Measurements from ENCODE around the gene RICTOR. TPM values are rescaled to one million over a fixed set of nuclear protein-coding genes. Genes with fewer than 3 reads are reported as not detected.

RICTOR gene
- total and polyA plus RNA-seq, 7 experiments from 2014 or later = 16.2 to 96.2 (median 65.0) TPM

GRCh38 chr5:39102684-39103155, 28.5 kb upstream of the RICTOR start:
- H3K9me3 ChIP-seq (ENCODE audit: control insufficient read depth in 2 of 3, low read length in 3 of 3) = no peaks in the 10 kb centered on the region
- Mint-ChIP-seq H3K4me1 (peaks cover 14 to 58% (median 40%) of the 10 kb centered on the region in 7 donors), H3K27me3 (no peaks in the 10 kb centered on the region), H3K36me3 (peaks cover 12 to 39% (median 35%) of the 10 kb centered on the region in 5 donors), H3K27ac (peak overlapping the region; percentile 3 to 91 (median 72)), H3K4me3 (peak overlapping the region in 3 of 10 donors; percentile 7 to 69 (median 16)), H3K9me3 (peaks cover 0 to 3% (median 0%) of the 10 kb centered on the region in 11 donors)
- peaks cover 14 to 20% of the 10 kb centered on the region in 2 donors for H3K4me1 ChIP-seq (ENCODE audit: control insufficient read depth in 2 of 2, insufficient read depth in 2 of 2, low read length in 2 of 2)
- CTCF ChIA-PET = no interaction called here
- DNase-seq (no peak), ATAC-seq (no peak)
- no peaks in the 10 kb centered on the region for H3K27me3 ChIP-seq (ENCODE audit: control insufficient read depth in 2 of 2, insufficient read depth in 2 of 2, low read length in 2 of 2)
- intact Hi-C loops (cut with micrococcal nuclease) = loop anchor here in 1 of 2 donors (2.0 to 10.0 kb wide), 2 partner anchors 14 to 658 kb away; no protein-coding TSS in a partner anchor
- H3K36me3 ChIP-seq (ENCODE audit: control insufficient read depth in 2 of 3, insufficient read depth in 3 of 3, low read length in 3 of 3) = peaks cover 0 to 44% (median 13%) of the 10 kb centered on the region in 3 experiments
- H3K27ac ChIP-seq (ENCODE audit: low read depth, low read length) = no peak overlapping the region
- no peak overlapping the region for H3K4me3 ChIP-seq (ENCODE audit: low read length)
- POLR2A ChIA-PET = no interaction called here

- peaks cover 12 to 34% (median 28%) of the 10 kb centered on the region in 5 donors for H3K36me3 Mint-ChIP-seq
- Histone ChIP-seq H3K4me1 (ENCODE audit: control insufficient read depth in 2 of 2, insufficient read depth in 2 of 2, low read length in 2 of 2) (peaks cover 14 to 20% of the 10 kb centered on the region in 2 donors), H3K36me3 (ENCODE audit: control insufficient read depth in 2 of 3, insufficient read depth in 3 of 3, low read length in 3 of 3) (peaks cover 0 to 31% (median 10%) of the 10 kb centered on the region in 3 experiments), H3K4me3 (ENCODE audit: low read length) (no peak overlapping the region), H3K9me3 (ENCODE audit: control insufficient read depth in 2 of 3, low read length in 3 of 3) (no peaks in the 10 kb centered on the region), H3K27ac (ENCODE audit: low read depth, low read length) (peak overlapping the region; percentile 2), H3K27me3 (ENCODE audit: control insufficient read depth in 2 of 2, insufficient read depth in 2 of 2, low read length in 2 of 2) (no peaks in the 10 kb centered on the region)
- peak overlapping the region in 2 of 10 donors; percentile 39 to 54 for H3K4me3 Mint-ChIP-seq
- intact Hi-C loops (cut with micrococcal nuclease) = loop anchor here in 1 of 2 donors (10.0 kb wide), 1 partner anchor 656 kb away; no protein-coding TSS in a partner anchor
- DNase-seq = peak in 1 of 9 donors; percentile 22
- ChIA-PET POLR2A (interaction anchor here (0.6 kb wide), 1 partner anchor 76 kb away, joined by 3 read pairs; no protein-coding TSS in a partner anchor), CTCF (interaction anchor here (0.6 to 1.2 kb wide), 2 partner anchors 21 to 26 kb away, joined by 3 to 4 read pairs; no protein-coding TSS in a partner anchor)
- H3K27ac Mint-ChIP-seq = peak overlapping the region; percentile 38 to 91 (median 84)
- ATAC-seq = peak; percentile 17
- peaks cover 0 to 3% (median 0%) of the 10 kb centered on the region in 11 donors for H3K9me3 Mint-ChIP-seq
- no peaks in the 10 kb centered on the region for H3K27me3 Mint-ChIP-seq
- H3K4me1 Mint-ChIP-seq = peaks cover 14 to 60% (median 40%) of the 10 kb centered on the region in 7 donors
Measured at GRCh38 chr5:39100851-39101396, 26.7 kb upstream of the RICTOR start.

GRCh38 chr5:39100301-39100850, 26.2 kb upstream of the RICTOR start:
- H3K36me3 Mint-ChIP-seq = peaks cover 12 to 34% (median 27%) of the 10 kb centered on the region in 5 donors
- Histone ChIP-seq H3K27ac (ENCODE audit: low read depth, low read length) (peak overlapping the region; percentile 2), H3K9me3 (ENCODE audit: control insufficient read depth in 2 of 3, low read length in 3 of 3) (no peaks in the 10 kb centered on the region), H3K36me3 (ENCODE audit: control insufficient read depth in 2 of 3, insufficient read depth in 3 of 3, low read length in 3 of 3) (peaks cover 0 to 27% (median 10%) of the 10 kb centered on the region in 3 experiments), H3K27me3 (ENCODE audit: control insufficient read depth in 2 of 2, insufficient read depth in 2 of 2, low read length in 2 of 2) (no peaks in the 10 kb centered on the region), H3K4me3 (ENCODE audit: low read length) (no peak overlapping the region), H3K4me1 (ENCODE audit: control insufficient read depth in 2 of 2, insufficient read depth in 2 of 2, low read length in 2 of 2) (peaks cover 14 to 20% of the 10 kb centered on the region in 2 donors)
- H3K27ac Mint-ChIP-seq = peak overlapping the region in 8 of 9 donors; percentile 5 to 91 (median 77)
- H3K4me3 Mint-ChIP-seq = peak overlapping the region in 2 of 10 donors; percentile 39 to 50
- H3K27me3 Mint-ChIP-seq = no peaks in the 10 kb centered on the region
- DNase-seq (no peak), ATAC-seq (no peak)
- peaks cover 14 to 60% (median 40%) of the 10 kb centered on the region in 7 donors for H3K4me1 Mint-ChIP-seq
- H3K9me3 Mint-ChIP-seq = peaks cover 0 to 3% (median 0%) of the 10 kb centered on the region in 11 donors
- intact Hi-C loops (cut with micrococcal nuclease) = loop anchor here in 1 of 2 donors (10.0 kb wide), 1 partner anchor 656 kb away; no protein-coding TSS in a partner anchor
- ChIA-PET CTCF (interaction anchor here (1.2 kb wide), 1 partner anchor 25 kb away, joined by 4 read pairs; no protein-coding TSS in a partner anchor), POLR2A (interaction anchor here (1.0 kb wide), 1 partner anchor 34 kb away, joined by 4 read pairs; no protein-coding TSS in a partner anchor)

DNA sequence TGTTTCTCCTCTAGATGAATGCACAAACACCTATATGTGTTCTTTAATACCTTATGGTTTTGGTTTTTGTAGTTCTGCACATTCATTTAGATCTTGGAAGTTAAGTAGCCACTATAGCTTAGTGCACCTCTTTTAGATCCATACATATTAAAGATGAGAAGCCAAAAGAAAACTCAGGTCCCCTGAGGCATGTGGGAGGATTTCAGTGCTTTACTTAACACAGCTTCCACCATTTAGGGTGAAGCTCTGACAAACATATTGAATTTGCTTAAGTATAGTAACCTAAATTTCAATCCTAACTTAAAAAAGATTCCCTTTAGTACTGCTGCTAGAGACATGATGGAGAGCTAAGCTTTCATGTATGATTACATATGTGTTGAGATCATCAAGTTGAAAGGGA, 25.6 kb upstream of the RICTOR start:
- H3K9me3 Mint-ChIP-seq = peaks cover 0 to 3% (median 0%) of the 10 kb centered on the region in 11 donors
- CTCF ChIA-PET = no interaction called here

DNA sequence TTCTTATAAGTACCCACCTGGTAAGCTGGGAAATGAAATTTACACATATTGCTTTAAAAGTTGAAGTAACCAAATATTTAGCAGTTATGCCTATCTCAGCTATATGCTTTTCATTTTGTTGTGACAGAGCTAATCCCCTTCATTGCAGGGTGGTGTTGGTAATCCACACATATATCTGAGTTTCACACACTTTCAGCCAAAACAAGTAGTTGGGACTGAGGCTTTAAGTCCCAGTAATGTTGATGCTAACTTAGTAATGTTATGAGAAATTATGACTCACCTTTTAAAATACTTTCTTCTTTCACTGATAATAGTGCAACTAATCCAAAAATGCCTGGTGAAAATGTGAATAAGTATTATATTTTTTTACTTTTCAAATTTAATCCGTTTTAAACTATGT, 19.2 kb upstream of the RICTOR start:
- peaks cover 0 to 26% (median 4%) of the 10 kb centered on the region in 5 donors for H3K27me3 Mint-ChIP-seq
- DNase-seq = no peak
- peaks cover 0 to 3% of the 10 kb centered on the region in 2 donors for H3K27me3 ChIP-seq (ENCODE audit: control insufficient read depth in 2 of 2, insufficient read depth in 2 of 2, low read length in 2 of 2)
- no peak overlapping the region for H3K27ac Mint-ChIP-seq
- no peak overlapping the region for H3K4me3 ChIP-seq (ENCODE audit: low read length)
- H3K36me3 Mint-ChIP-seq = no peaks in the 10 kb centered on the region
- intact Hi-C loops (cut with micrococcal nuclease) = no loop called here
- ChIA-PET CTCF (interaction anchor here (1.4 kb wide), 1 partner anchor 13 kb away, joined by 4 read pairs; no protein-coding TSS in a partner anchor), POLR2A (no interaction called here)
- ATAC-seq = no peak
- H3K9me3 Mint-ChIP-seq = peaks cover 0 to 7% (median 0%) of the 10 kb centered on the region in 11 donors
- no peak overlapping the region for H3K27ac ChIP-seq (ENCODE audit: low read depth, low read length)
- no peaks in the 10 kb centered on the region for H3K4me1 ChIP-seq (ENCODE audit: control insufficient read depth in 2 of 2, insufficient read depth in 2 of 2, low read length in 2 of 2)
- peaks cover 0 to 5% (median 0%) of the 10 kb centered on the region in 7 donors for H3K4me1 Mint-ChIP-seq
- no peaks in the 10 kb centered on the region for H3K9me3 ChIP-seq (ENCODE audit: control insufficient read depth in 2 of 3, low read length in 3 of 3)
- no peak overlapping the region for H3K4me3 Mint-ChIP-seq
- no peaks in the 10 kb centered on the region for H3K36me3 ChIP-seq (ENCODE audit: control insufficient read depth in 2 of 3, insufficient read depth in 3 of 3, low read length in 3 of 3)

More for the DNA sequence above, 25.6 kb upstream of the RICTOR start:
- H3K36me3 ChIP-seq (ENCODE audit: control insufficient read depth in 2 of 3, insufficient read depth in 3 of 3, low read length in 3 of 3) = peaks cover 0 to 21% (median 10%) of the 10 kb centered on the region in 3 experiments
- Mint-ChIP-seq H3K27ac (peak overlapping the region in 8 of 9 donors; percentile 23 to 92 (median 84)), H3K27me3 (no peaks in the 10 kb centered on the region), H3K4me1 (peaks cover 14 to 60% (median 40%) of the 10 kb centered on the region in 7 donors), H3K36me3 (peaks cover 12 to 33% (median 26%) of the 10 kb centered on the region in 5 donors), H3K4me3 (peak overlapping the region in 3 of 10 donors; percentile 39 to 49 (median 39))
- H3K27ac ChIP-seq (ENCODE audit: low read depth, low read length) = no peak overlapping the region
- no peak overlapping the region for H3K4me3 ChIP-seq (ENCODE audit: low read length)
- no peaks in the 10 kb centered on the region for H3K27me3 ChIP-seq (ENCODE audit: control insufficient read depth in 2 of 2, insufficient read depth in 2 of 2, low read length in 2 of 2)
- peak; percentile 31 for ATAC-seq
- no peak for DNase-seq
- H3K4me1 ChIP-seq (ENCODE audit: control insufficient read depth in 2 of 2, insufficient read depth in 2 of 2, low read length in 2 of 2) = peaks cover 14 to 20% of the 10 kb centered on the region in 2 donors
- intact Hi-C loops (cut with micrococcal nuclease) = loop anchor here (2.0 to 10.0 kb wide), 2 partner anchors 23 to 655 kb away; no protein-coding TSS in a partner anchor
- POLR2A ChIA-PET = interaction anchor here (1.0 kb wide), 1 partner anchor 34 kb away, joined by 4 read pairs; no protein-coding TSS in a partner anchor
- H3K9me3 ChIP-seq (ENCODE audit: control insufficient read depth in 2 of 3, low read length in 3 of 3) = no peaks in the 10 kb centered on the region

GRCh38 chr5:39092581-39093351, 18.6 kb upstream of the RICTOR start:
- ChIA-PET POLR2A (no interaction called here), CTCF (no interaction called here)
- Mint-ChIP-seq H3K9me3 (peaks cover 0 to 7% (median 0%) of the 10 kb centered on the region in 11 donors), H3K4me3 (no peak overlapping the region), H3K36me3 (no peaks in the 10 kb centered on the region), H3K27me3 (peaks cover 0 to 30% (median 6%) of the 10 kb centered on the region in 5 donors), H3K27ac (no peak overlapping the region), H3K4me1 (peaks cover 0 to 5% (median 0%) of the 10 kb centered on the region in 7 donors)
- Histone ChIP-seq H3K9me3 (ENCODE audit: control insufficient read depth in 2 of 3, low read length in 3 of 3) (no peaks in the 10 kb centered on the region), H3K36me3 (ENCODE audit: control insufficient read depth in 2 of 3, insufficient read depth in 3 of 3, low read length in 3 of 3) (no peaks in the 10 kb centered on the region), H3K27ac (ENCODE audit: low read depth, low read length) (no peak overlapping the region), H3K4me3 (ENCODE audit: low read length) (no peak overlapping the region), H3K4me1 (ENCODE audit: control insufficient read depth in 2 of 2, insufficient read depth in 2 of 2, low read length in 2 of 2) (no peaks in the 10 kb centered on the region), H3K27me3 (ENCODE audit: control insufficient read depth in 2 of 2, insufficient read depth in 2 of 2, low read length in 2 of 2) (peaks cover 0 to 3% of the 10 kb centered on the region in 2 donors)
- intact Hi-C loops (cut with micrococcal nuclease) = no loop called here
- DNase-seq = no peak
- no peak for ATAC-seq

Data from naive thymus-derived CD4-positive, alpha-beta T cell (primary cell).